Measurements from ENCODE around the gene SETD5.

SETD5 gene

DNA sequence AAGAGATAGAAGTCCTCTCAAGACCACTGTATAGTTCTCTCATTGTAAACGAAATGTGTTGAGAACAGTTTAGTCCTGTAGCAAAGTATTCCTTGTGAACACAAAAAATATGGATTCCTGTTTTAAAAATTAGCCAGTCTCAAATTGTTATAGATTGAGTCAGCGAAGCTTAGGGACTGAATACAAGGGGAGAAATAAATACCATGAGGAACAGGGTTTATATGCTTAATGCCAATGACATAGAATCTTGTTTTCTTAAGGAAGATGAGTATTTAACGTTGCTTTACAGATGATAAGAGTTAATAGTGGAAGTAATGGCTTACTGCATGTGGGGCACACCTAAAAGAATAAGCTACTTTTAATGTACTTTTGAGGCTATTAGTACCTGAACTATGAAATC is 37.9 kb downstream of the SETD5 start:
- TF ChIP-seq, protein P1, sequence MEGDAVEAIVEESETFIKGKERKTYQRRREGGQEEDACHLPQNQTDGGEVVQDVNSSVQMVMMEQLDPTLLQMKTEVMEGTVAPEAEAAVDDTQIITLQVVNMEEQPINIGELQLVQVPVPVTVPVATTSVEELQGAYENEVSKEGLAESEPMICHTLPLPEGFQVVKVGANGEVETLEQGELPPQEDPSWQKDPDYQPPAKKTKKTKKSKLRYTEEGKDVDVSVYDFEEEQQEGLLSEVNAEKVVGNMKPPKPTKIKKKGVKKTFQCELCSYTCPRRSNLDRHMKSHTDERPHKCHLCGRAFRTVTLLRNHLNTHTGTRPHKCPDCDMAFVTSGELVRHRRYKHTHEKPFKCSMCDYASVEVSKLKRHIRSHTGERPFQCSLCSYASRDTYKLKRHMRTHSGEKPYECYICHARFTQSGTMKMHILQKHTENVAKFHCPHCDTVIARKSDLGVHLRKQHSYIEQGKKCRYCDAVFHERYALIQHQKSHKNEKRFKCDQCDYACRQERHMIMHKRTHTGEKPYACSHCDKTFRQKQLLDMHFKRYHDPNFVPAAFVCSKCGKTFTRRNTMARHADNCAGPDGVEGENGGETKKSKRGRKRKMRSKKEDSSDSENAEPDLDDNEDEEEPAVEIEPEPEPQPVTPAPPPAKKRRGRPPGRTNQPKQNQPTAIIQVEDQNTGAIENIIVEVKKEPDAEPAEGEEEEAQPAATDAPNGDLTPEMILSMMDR (IDR thresholded peaks at IDR 0.05; ENCODE audit: borderline replicate concordance, control extremely low read depth, extremely low read depth, insufficient read depth, missing control alignments) = no peak
- DNase-seq (ENCODE audit: low spot score) = no peak
- in situ Hi-C loops (cut with MboI; ENCODE audit: low sequenced_read_pairs, unreplicated experiment) = no loop called here

DNA sequence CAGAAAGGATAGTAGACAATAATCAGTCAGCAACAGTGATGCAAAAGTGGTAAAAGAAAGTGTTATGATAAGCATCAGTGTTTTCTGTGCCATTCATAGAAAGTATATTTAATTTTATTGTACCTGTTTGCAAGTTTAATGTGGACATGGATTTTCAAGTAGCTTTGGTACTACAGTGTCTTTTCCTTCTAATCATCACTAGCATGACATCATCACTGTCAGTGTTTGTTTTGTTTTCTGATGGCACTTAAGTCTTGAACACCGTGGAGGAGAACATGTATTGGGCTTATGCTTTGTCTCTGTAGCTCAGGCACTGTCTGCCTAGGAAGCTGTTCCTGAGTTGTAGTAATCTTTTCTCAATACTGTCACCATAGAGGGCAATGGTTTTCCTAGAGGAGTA is 41.9 kb downstream of the SETD5 start:
- in situ Hi-C loops (cut with MboI; ENCODE audit: low sequenced_read_pairs, unreplicated experiment) = no loop called here
- TF ChIP-seq, protein P1 (IDR thresholded peaks at IDR 0.05; ENCODE audit: borderline replicate concordance, control extremely low read depth, extremely low read depth, insufficient read depth, missing control alignments) = no peak
- DNase-seq (ENCODE audit: low spot score) = no peak

DNA sequence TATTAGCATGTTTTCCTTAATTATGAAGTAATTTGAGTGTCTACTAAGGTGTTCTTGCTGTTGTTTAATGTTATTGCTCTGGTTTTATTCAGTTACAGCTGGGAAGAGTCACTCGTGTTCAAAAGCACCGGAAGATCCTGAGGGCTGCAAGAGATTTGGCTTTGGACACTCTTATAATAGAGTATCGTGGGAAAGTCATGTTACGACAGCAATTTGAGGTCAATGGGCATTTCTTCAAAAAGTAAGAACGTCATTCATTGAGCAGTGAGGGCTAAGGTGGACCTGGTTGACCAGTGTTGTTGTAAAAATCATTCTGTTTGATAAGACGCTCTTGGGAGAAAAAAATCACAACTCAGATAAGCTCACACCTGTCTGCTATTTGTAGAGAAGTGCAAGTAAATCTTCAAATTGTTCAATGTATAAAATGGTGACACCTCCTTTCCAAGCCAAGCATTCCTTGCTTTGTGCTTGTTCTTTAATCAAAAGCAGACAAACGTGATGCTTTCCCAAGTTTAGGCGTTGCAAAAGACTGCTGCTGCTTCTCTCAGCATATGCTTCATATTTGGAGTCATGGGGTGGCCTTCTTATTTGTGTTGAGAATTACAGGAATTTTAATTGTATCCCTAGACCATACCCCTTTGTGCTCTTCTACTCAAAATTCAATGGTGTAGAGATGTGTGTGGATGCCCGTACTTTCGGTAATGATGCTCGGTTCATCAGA is 44.2 kb downstream of the SETD5 start:
- in situ Hi-C loops (cut with MboI; ENCODE audit: low sequenced_read_pairs, unreplicated experiment) = no loop called here
- DNase-seq (ENCODE audit: low spot score) = no peak

DNA sequence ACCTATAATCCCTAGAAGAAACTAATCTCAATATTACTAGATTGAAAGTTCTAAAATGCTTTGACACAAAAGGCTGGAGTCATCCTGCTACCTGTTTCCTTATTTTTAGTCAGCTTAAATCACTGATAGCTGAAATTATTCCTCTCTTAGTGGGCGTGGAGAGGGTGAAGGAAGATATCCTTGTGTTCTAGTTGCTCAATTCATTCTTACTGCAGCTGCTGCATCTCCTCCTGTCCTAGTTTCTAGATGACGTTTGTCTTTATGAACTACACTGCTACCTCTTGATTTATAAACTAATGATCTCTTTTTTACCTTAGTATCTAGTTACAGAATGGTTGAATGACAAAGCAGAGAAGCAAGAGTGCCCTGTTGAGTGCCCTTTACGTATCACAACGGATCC is 50.7 kb downstream of the SETD5 start:
- no peak for DNase-seq (ENCODE audit: low spot score)
- TF ChIP-seq, protein P1 (IDR thresholded peaks at IDR 0.05; ENCODE audit: borderline replicate concordance, control extremely low read depth, extremely low read depth, insufficient read depth, missing control alignments) = no peak
- in situ Hi-C loops (cut with MboI; ENCODE audit: low sequenced_read_pairs, unreplicated experiment) = no loop called here

More for the DNA sequence above, 44.2 kb downstream of the SETD5 start:
- TF ChIP-seq, protein P1 (IDR thresholded peaks at IDR 0.05; ENCODE audit: borderline replicate concordance, control extremely low read depth, extremely low read depth, insufficient read depth, missing control alignments) = no peak

DNA sequence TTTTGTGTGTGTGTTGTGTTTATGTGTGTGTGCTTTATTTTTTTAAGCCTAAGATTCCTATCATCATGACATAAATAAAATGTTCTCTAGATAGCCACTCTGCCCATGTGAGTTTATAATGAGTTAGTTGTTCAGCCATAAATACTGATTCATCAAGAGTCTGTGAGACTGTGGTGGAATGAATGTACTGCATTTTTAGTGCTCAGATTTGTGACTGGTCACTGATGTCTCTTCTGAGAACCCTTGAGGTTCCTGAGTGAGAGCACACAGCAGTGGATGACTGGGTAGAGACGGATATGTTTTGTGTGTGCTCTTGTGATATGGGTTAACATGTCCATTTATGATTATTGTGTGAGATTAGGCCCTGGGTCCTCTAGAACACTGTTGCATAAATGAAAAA is 51.2 kb downstream of the SETD5 start:
- in situ Hi-C loops (cut with MboI; ENCODE audit: low sequenced_read_pairs, unreplicated experiment) = no loop called here
- TF ChIP-seq, protein P1 (IDR thresholded peaks at IDR 0.05; ENCODE audit: borderline replicate concordance, control extremely low read depth, extremely low read depth, insufficient read depth, missing control alignments) = no peak

DNA sequence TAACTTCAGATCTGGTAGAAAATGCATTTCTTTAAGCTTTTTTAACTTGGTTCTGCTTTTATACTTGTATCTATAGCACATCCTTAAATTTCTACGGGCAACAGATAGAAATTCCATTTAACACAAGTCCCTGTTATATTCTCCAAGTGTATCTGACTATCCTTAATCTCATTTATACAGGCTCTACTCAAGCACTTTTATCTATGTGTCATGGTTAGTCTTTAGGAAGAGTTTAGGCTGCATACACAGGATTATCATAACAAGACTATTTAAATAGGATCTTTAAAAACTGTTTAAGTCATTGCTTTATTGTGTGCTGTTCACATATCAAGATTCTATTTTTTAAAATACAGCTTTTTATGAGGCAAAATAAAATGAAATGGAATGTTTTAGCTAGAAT is 52.7 kb downstream of the SETD5 start:
- in situ Hi-C loops (cut with MboI; ENCODE audit: low sequenced_read_pairs, unreplicated experiment) = no loop called here
- no peak for DNase-seq (ENCODE audit: low spot score)
- TF ChIP-seq, protein P1 (IDR thresholded peaks at IDR 0.05; ENCODE audit: borderline replicate concordance, control extremely low read depth, extremely low read depth, insufficient read depth, missing control alignments) = no peak

More for the DNA sequence above, 51.2 kb downstream of the SETD5 start:
- DNase-seq (ENCODE audit: low spot score) = no peak

All from GM13976 (cell line).